AG04449 (cell line): ENCODE data around the gene IGFBPL1.
"Not testable (repeated sequence)": the region's sequence is repeated elsewhere in the genome, so short reads cannot be mapped to it uniquely, and the experiment has no call there.

Source experiments
- CTCF ChIA-PET: fragments of 350-600 bp; formaldehyde crosslinking; extraction: SDS; loops from one replicate; lab custom pipeline; 2021; ENCODE audit warnings: antibody characterized with exemption; lab: Yijun Ruan, JAX
- POLR2A ChIA-PET: fragments of 400-600, 350-600 bp; formaldehyde crosslinking; extraction: SDS; loops from one replicate; lab custom pipeline; 2020; ENCODE audit warnings: antibody characterized with exemption, inconsistent platforms; lab: Yijun Ruan, JAX
- DNase-seq: peaks from one replicate; pipeline ENCODE4 v3.0.0-alpha.2; 2010; ENCODE audit warnings: low read depth, low spot score
- H3K4me3 ChIP-seq: 2 replicates; pipeline ENCODE4 v1.5.1; 2011; ENCODE audit warnings: low read depth, mild to moderate bottlenecking, control low read depth, low read length
- CTCF ChIP-seq: IDR thresholded peaks from one replicate; pipeline ENCODE4 v1.5.1; 2011; ENCODE audit warnings: mild to moderate bottlenecking, moderate library complexity, low read length, control low read depth, inconsistent platforms; ENCODE audit not compliant: insufficient read depth; ENCODE audit errors: missing control alignments

Gene IGFBPL1

GRCh38 chr9:38423973-38424843, at the start of gene IGFBPL1:
IGFBPL1 (minus strand) TSS chr9:38424454; CDS start chr9:38424424, 30 bp downstream.
- DNase-seq: no peak
- peak within 1 kb of the TSS; percentile 41 for H3K4me3 ChIP-seq
- POLR2A ChIA-PET: no interaction called here
- TF ChIP-seq CTCF: no peak
- CTCF ChIA-PET: interaction anchor here (0.9 kb wide), 1 partner anchor 10 kb away, joined by 4 read pairs; no protein-coding TSS in a partner anchor

- POLR2A ChIA-PET: not testable (repeated sequence)
Observed at GRCh38 chr9:38472583-38473249, 48.5 kb upstream of the IGFBPL1 start.

GRCh38 chr9:38467404-38467803, 43.1 kb upstream of the IGFBPL1 start:
- CTCF ChIA-PET: no interaction called here
- POLR2A ChIA-PET: no interaction called here
- no peak for TF ChIP-seq CTCF
- H3K4me3 ChIP-seq: no peak overlapping the region
- DNase-seq: no peak

More at GRCh38 chr9:38472583-38473249, 48.5 kb upstream of the IGFBPL1 start:
- CTCF ChIA-PET, DNase-seq, H3K4me3 ChIP-seq: not testable (repeated sequence)

GRCh38 chr9:38453835-38454234, 29.6 kb upstream of the IGFBPL1 start:
- POLR2A ChIA-PET: no interaction called here
- CTCF ChIA-PET: no interaction called here
- DNase-seq: no peak

GRCh38 chr9:38451162-38451561, 26.9 kb upstream of the IGFBPL1 start:
- H3K4me3 ChIP-seq: no peak overlapping the region
- ChIA-PET CTCF (interaction anchor here (1.1 kb wide), 1 partner anchor 18 kb away, joined by 4 read pairs; no protein-coding TSS in a partner anchor), POLR2A (no interaction called here)
- TF ChIP-seq CTCF: no peak
- DNase-seq: no peak

More at GRCh38 chr9:38453835-38454234, 29.6 kb upstream of the IGFBPL1 start:
- H3K4me3 ChIP-seq: no peak overlapping the region
- no peak for TF ChIP-seq CTCF

- ChIA-PET POLR2A (no interaction called here), CTCF (interaction anchor here (1.6 kb wide), 1 partner anchor 13 kb away, joined by 4 read pairs; no protein-coding TSS in a partner anchor)
- DNase-seq: no peak
- no peak overlapping the region for H3K4me3 ChIP-seq
- TF ChIP-seq CTCF: no peak
Observed at GRCh38 chr9:38447703-38448102, 23.4 kb upstream of the IGFBPL1 start.
